ENCODE data around the gene TEAD1. TPM values are rescaled to one million over a fixed set of nuclear protein-coding genes. Genes with fewer than 3 reads are reported as not detected.

The TEAD1 gene
- total and polyA plus RNA-seq, 2 donors (not counting 3 experiments of a cell fraction or from before 2014, with no cell fraction given): 15.3 to 49.0 TPM

DNA sequence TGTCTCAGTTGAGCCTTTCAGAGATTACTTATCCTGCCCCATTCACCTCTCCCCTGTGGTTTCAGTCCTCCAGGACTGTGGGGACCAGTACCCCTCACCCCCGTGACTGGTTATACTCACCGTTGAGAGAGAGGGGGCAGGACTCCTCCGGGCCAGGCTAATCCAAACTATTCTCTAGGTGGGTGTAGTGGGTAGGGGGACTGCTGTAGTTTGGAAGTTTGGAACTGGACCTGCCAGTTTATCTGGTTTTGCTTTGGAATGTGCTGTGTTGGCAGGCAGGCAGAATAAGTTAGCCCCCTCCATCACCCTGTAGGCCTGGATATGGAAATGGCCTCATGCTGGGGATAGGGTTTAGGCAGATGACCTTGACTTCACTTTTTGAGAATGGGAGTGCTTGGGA lies 13.5 kb downstream of the TEAD1 start:
- intact Hi-C loops (cut with micrococcal nuclease) (no loop called here), dilution Hi-C loops (cut with MboI; ENCODE audit: extremely low pct_ligation_motif_present, low sequenced_read_pairs) (no loop called here)
- H3K4me3 ChIP-seq (replicated peaks in 1 of 3; ENCODE audit: insufficient read depth in 1 of 3, low read depth in 1 of 3, low read length in 3 of 3): no peak overlapping the region
- DNase-seq (ENCODE audit: low read depth, low spot score) (no peak), FAIRE-seq (no peak)
- peaks cover 50% of the 10 kb centered on the region for H3K4me1 ChIP-seq (ENCODE audit: control insufficient read depth, extremely low read depth, insufficient read depth, low read length)
- peaks cover 70% of the 10 kb centered on the region for H3K79me2 ChIP-seq (ENCODE audit: control insufficient read depth, insufficient read depth, low read length)
- no peak overlapping the region for H3K9ac ChIP-seq (replicated peaks; ENCODE audit: extremely low read depth, insufficient read depth, low read length)
- H3K9me3 ChIP-seq (replicated peaks; ENCODE audit: control insufficient read depth, insufficient read depth, low read length): no peaks in the 10 kb centered on the region
- no peak overlapping the region for H3K4me2 ChIP-seq (ENCODE audit: insufficient read depth, low read length)
- no TSS peak for BruUV-seq (replicated peaks)
- no peaks in the 10 kb centered on the region for H3K9me1 ChIP-seq (replicated peaks; ENCODE audit: control insufficient read depth, extremely low read depth, insufficient read depth, low read length)
- TF ChIP-seq MYC (IDR thresholded peaks at IDR 0.05; ENCODE audit: low read depth, low read length) (no peak), GATA2 (IDR thresholded peaks at IDR 0.05; ENCODE audit: insufficient read depth, insufficient read length, low read depth, low read length) (no peak), FOS (IDR thresholded peaks at IDR 0.05; ENCODE audit: borderline replicate concordance, insufficient read depth, low read length) (no peak), POLR2AphosphoS5 (IDR thresholded peaks at IDR 0.05; ENCODE audit: insufficient read depth, low read depth, low read length) (no peak), JUN (IDR thresholded peaks at IDR 0.05; ENCODE audit: borderline replicate concordance, insufficient read depth, insufficient read length, low read depth) (no peak), POLR2A (IDR thresholded peaks at IDR 0.05; ENCODE audit: low read depth, low read length) (no peak), EZH2 (IDR thresholded peaks at IDR 0.05; ENCODE audit: borderline replicate concordance, low read depth, low read length, severe bottlenecking) (no peak)
- TF ChIP-seq, protein P1, sequence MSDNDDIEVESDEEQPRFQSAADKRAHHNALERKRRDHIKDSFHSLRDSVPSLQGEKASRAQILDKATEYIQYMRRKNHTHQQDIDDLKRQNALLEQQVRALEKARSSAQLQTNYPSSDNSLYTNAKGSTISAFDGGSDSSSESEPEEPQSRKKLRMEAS (IDR thresholded peaks at IDR 0.05; ENCODE audit: insufficient read depth, insufficient read length): no peak
- TF ChIP-seq, protein P2, sequence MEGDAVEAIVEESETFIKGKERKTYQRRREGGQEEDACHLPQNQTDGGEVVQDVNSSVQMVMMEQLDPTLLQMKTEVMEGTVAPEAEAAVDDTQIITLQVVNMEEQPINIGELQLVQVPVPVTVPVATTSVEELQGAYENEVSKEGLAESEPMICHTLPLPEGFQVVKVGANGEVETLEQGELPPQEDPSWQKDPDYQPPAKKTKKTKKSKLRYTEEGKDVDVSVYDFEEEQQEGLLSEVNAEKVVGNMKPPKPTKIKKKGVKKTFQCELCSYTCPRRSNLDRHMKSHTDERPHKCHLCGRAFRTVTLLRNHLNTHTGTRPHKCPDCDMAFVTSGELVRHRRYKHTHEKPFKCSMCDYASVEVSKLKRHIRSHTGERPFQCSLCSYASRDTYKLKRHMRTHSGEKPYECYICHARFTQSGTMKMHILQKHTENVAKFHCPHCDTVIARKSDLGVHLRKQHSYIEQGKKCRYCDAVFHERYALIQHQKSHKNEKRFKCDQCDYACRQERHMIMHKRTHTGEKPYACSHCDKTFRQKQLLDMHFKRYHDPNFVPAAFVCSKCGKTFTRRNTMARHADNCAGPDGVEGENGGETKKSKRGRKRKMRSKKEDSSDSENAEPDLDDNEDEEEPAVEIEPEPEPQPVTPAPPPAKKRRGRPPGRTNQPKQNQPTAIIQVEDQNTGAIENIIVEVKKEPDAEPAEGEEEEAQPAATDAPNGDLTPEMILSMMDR (IDR thresholded peaks at IDR 0.05; ENCODE audit: extremely low read depth in 1 of 2, insufficient read depth in 1 of 2, low read depth in 1 of 2, low read length in 2 of 2): no peak
- H3K36me3 ChIP-seq (ENCODE audit: control insufficient read depth in 2 of 2, extremely low read depth in 1 of 2, insufficient read depth in 2 of 2, low read length in 2 of 2): no peaks in the 10 kb centered on the region
- ChIA-PET POLR2A (no interaction called here), CTCF (no interaction called here)
- no peaks in the 10 kb centered on the region for H4K20me1 ChIP-seq (replicated peaks; ENCODE audit: control insufficient read depth, extremely low read depth, insufficient read depth, low read length)
- no peak overlapping the region for H3K27ac ChIP-seq (ENCODE audit: insufficient read depth, low read depth, low read length)
- no peaks in the 10 kb centered on the region for H3K27me3 ChIP-seq (ENCODE audit: control insufficient read depth in 2 of 2, insufficient read depth in 2 of 2, low read length in 2 of 2)
- H2AFZ ChIP-seq (ENCODE audit: low read depth, low read length): no peak overlapping the region
